NOMO-1 treated with dmso at 0.1 percent for 144 hours (cell line): ENCODE measurements around the gene PCDHGA7.
"Not testable (repeated sequence)": the region's sequence is repeated elsewhere in the genome, so short reads cannot be mapped to it uniquely, and the experiment has no call there.

Experiments used
- DNase-seq: peaks from one replicate; lab custom pipeline; 2025; ENCODE audit not compliant: unreplicated experiment; lab: John Stamatoyannopoulos, UW

Gene PCDHGA7

DNA sequence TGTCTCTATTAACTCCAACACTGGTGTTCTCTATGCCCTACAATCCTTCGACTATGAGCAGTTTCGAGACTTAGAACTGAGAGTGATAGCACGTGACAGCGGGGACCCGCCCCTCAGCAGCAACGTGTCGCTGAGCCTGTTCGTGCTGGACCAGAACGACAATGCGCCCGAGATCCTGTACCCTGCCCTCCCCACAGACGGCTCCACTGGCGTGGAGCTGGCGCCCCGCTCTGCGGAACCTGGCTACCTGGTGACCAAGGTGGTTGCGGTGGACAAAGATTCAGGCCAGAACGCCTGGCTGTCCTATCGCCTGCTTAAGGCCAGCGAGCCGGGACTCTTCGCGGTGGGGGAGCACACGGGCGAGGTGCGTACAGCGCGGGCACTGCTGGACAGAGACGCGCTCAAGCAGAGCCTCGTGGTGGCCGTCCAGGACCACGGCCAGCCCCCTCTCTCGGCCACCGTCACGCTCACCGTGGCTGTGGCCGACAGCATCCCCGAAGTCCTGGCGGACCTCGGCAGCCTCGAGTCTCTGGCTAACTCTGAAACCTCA lies 40.3 kb downstream of the PCDHGA7 start:
- DNase-seq = no peak

- DNase-seq = no peak
Observed at GRCh38 chr5:141427783-141428426, 45.4 kb downstream of the PCDHGA7 start.

GRCh38 chr5:141430332-141431113 lies 48.0 kb downstream of the PCDHGA7 start, which contains the start of gene PCDHGA12:
Gene PCDHGA12 (plus strand): TSS chr5:141430507. CDS start chr5:141430760, 253 bp downstream.
- no peak for DNase-seq

DNA sequence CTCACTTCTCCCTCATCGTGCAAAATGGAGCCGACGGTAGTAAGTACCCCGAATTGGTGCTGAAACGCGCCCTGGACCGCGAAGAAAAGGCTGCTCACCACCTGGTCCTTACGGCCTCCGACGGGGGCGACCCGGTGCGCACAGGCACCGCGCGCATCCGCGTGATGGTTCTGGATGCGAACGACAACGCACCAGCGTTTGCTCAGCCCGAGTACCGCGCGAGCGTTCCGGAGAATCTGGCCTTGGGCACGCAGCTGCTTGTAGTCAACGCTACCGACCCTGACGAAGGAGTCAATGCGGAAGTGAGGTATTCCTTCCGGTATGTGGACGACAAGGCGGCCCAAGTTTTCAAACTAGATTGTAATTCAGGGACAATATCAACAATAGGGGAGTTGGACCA lies 48.7 kb downstream of the PCDHGA7 start:
- no peak for DNase-seq

DNA sequence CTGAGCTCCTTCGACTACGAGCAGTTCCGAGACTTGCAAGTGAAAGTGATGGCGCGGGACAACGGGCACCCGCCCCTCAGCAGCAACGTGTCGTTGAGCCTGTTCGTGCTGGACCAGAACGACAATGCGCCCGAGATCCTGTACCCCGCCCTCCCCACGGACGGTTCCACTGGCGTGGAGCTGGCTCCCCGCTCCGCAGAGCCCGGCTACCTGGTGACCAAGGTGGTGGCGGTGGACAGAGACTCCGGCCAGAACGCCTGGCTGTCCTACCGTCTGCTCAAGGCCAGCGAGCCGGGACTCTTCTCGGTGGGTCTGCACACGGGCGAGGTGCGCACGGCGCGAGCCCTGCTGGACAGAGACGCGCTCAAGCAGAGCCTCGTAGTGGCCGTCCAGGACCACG lies 49.8 kb downstream of the PCDHGA7 start:
- not testable (repeated sequence) for DNase-seq

GRCh38 chr5:141432726-141433125 lies 50.2 kb downstream of the PCDHGA7 start:
- not testable (repeated sequence) for DNase-seq

GRCh38 chr5:141434006-141434405 lies 51.5 kb downstream of the PCDHGA7 start:
- DNase-seq = no peak
